HepG2 (cell line): Measurements from ENCODE around the gene MCM8. TPM values are rescaled to one million over a fixed set of nuclear protein-coding genes. Genes with fewer than 3 reads are reported as not detected.

Experiments used
- DBP ChIP-seq: sonication (generic); formaldehyde crosslinking; IDR thresholded peaks from 2 replicates; pipeline ENCODE4 v1.4.0; 2020; ENCODE audit warnings: missing genetic modification reagents; ENCODE audit errors: not compliant biosample characterization
- FOXC1 ChIP-seq: sonication (generic); formaldehyde crosslinking; IDR thresholded peaks from 2 replicates; pipeline ENCODE4 v1.8.0; 2022; ENCODE audit warnings: mild to moderate bottlenecking, missing genetic modification reagents, borderline replicate concordance
- GLMP ChIP-seq: sonication (generic); formaldehyde crosslinking; IDR thresholded peaks from 2 replicates; pipeline ENCODE4 v1.9.0; 2021; ENCODE audit warnings: missing genetic modification reagents, mild to moderate bottlenecking, borderline replicate concordance
- MAZ ChIP-seq, 2 experiments: sonication (generic) in 1 of 2; formaldehyde crosslinking in 1 of 2; IDR thresholded peaks; 2 replicates each; pipeline versions ENCODE4 v1.5.0 to v1.6.1; 2012 to 2020; ENCODE audit warnings: low read depth in 2 of 2, mild to moderate bottlenecking in 2 of 2, borderline replicate concordance in 1 of 2, improper control_type of control experiment in 1 of 2, low read length in 1 of 2, missing genetic modification reagents in 1 of 2, moderate library complexity in 1 of 2
- USF2 ChIP-seq, 2 experiments: sonication (generic) in 1 of 2; formaldehyde crosslinking in 1 of 2; IDR thresholded peaks; 2 replicates each; pipeline versions ENCODE4 v1.5.1 to v1.6.1; 2011 to 2020; ENCODE audit warnings: borderline replicate concordance in 1 of 2, low read depth in 1 of 2, low read length in 1 of 2, mild to moderate bottlenecking in 1 of 2, missing genetic modification reagents in 1 of 2, moderate library complexity in 1 of 2
- ZBTB42 ChIP-seq: sonication (generic); formaldehyde crosslinking; IDR thresholded peaks from 2 replicates; pipeline ENCODE4 v1.5.0; 2020; ENCODE audit warnings: mild to moderate bottlenecking, missing genetic modification reagents
- ZNF276 ChIP-seq: sonication (generic); formaldehyde crosslinking; IDR thresholded peaks from 2 replicates; pipeline ENCODE4 v1.4.0; 2020; ENCODE audit warnings: mild to moderate bottlenecking, low read depth, missing genetic modification reagents
- ZNF432 ChIP-seq: sonication (generic); formaldehyde crosslinking; IDR thresholded peaks from 2 replicates; pipeline ENCODE4 v1.5.0; 2020; ENCODE audit warnings: missing genetic modification reagents, mild to moderate bottlenecking, borderline replicate concordance
- ZNF768 ChIP-seq: sonication (generic); formaldehyde crosslinking; IDR thresholded peaks from 2 replicates; pipeline ENCODE4 v1.4.0; 2020; ENCODE audit warnings: missing genetic modification reagents
- polyA plus RNA-seq, 8 experiments: library from polyadenylated mRNA; depleted of rRNA in 3 of 8; stranded (reverse) in 7 of 8; unstranded in 1 of 8; fragments of >200 nt; fragmentation: Illumina TruSeq in 4 of 8; extraction: Trizol in 4 of 8; gene quantifications; 2 replicates each; pipeline versions ENCODE4 v1.2.1 to v1.2.3, GENCODE V29; 2011 to 2016; ENCODE audit warnings: low read depth in 4 of 8, missing spikeins in 1 of 8, mixed read lengths in 1 of 8; ENCODE audit not compliant: insufficient read depth in 1 of 8
- total RNA-seq, 5 experiments: library from RNA; depleted of rRNA; stranded (reverse); fragments of >200 nt; fragmentation: Illumina TruSeq; extraction: Trizol; gene quantifications; 2 replicates each; pipeline ENCODE4 v1.2.3, GENCODE V29; 2016; ENCODE audit warnings: low read depth in 1 of 5

MCM8 gene
- total and polyA plus RNA-seq, 2 of the 13 experiments (the other 11 are each of a cell fraction or from before 2014, with no cell fraction given), result 11.5 to 59.3 TPM

GRCh38 chr20:5938456-5939029 is 11.9 kb upstream of the MCM8 start (continued):
- TF ChIP-seq GLMP (CRISPR knock-in tag) (no peak), FOXC1 (no peak), ZNF432 (no peak), ZNF768 (CRISPR knock-in tag) (no peak), USF2 (IDR thresholded peaks at IDR 0.05; ENCODE audit: low read depth, low read length) (no peak), USF2 (CRISPR knock-in tag; IDR thresholded peaks at IDR 0.05; ENCODE audit: borderline replicate concordance) (no peak), ZNF276 (no peak), DBP (CRISPR knock-in tag) (no peak), ZBTB42 (CRISPR knock-in tag) (no peak), MAZ (IDR thresholded peaks at IDR 0.05; ENCODE audit: borderline replicate concordance, low read depth, low read length) (no peak), MAZ (CRISPR knock-in tag; IDR thresholded peaks at IDR 0.05; ENCODE audit: low read depth) (no peak)
